HG02678 (cell line): ENCODE data around the gene PIRT.

Experiments
- ATAC-seq: cut with Tn5 transposase; IDR thresholded peaks from one replicate; pipeline ENCODE4 v1.9.1; 2021; ENCODE audit warnings: mild to moderate bottlenecking, moderate library complexity; ENCODE audit not compliant: unreplicated experiment

The PIRT gene

GRCh38 chr17:10821770-10822169 is 16.1 kb downstream of the PIRT start:
- no peak for ATAC-seq

- no peak for ATAC-seq
These were observed 16.8 kb downstream of the PIRT start for GRCh38 chr17:10821054-10821453.

GRCh38 chr17:10815319-10815718 is 22.6 kb downstream of the PIRT start:
- no peak for ATAC-seq

GRCh38 chr17:10814075-10814474 is 23.8 kb downstream of the PIRT start:
- no peak for ATAC-seq

DNA sequence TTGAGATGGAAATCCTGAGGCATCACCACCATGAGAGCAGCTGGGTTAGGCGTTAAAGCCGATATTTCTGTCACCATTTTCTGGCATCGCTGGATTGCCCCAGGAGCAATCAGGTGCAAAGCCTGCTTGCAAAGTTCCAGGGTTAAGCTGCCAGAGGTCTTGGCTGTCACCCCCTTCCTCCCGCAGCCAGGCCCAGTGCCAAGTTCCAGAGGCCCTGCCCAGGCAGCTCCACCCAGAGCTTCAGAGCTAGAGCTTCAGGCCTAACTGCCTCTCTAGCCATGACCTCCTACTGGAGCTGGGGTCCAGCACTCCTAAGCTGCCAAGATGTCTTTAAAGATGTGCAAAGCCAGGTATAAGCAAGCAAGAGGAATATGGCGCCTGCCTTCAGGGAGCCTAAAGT is 25.2 kb downstream of the PIRT start:
- no peak for ATAC-seq

GRCh38 chr17:10809605-10810004 is 28.3 kb downstream of the PIRT start:
- ATAC-seq: no peak

DNA sequence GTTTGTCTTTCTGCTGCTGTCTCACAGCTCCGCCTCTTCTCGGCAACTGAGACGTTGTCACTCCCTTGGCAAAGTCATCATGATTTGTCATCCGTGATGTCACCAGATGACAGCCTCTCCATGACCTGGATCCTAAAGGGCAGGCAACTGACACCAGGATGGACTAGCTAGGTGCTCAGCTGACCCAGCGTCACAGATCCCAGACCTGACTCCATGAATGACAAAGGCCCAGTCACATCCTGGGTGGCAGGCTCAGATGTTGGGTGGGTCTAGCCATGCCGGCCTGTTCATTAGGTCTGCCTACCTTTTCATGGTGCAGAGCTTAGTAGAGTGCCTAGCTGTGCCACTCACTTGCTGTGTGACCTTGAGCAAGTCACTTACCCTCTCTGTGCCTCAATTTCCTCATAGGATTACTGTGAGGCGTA is 30.2 kb downstream of the PIRT start:
- no peak for ATAC-seq

DNA sequence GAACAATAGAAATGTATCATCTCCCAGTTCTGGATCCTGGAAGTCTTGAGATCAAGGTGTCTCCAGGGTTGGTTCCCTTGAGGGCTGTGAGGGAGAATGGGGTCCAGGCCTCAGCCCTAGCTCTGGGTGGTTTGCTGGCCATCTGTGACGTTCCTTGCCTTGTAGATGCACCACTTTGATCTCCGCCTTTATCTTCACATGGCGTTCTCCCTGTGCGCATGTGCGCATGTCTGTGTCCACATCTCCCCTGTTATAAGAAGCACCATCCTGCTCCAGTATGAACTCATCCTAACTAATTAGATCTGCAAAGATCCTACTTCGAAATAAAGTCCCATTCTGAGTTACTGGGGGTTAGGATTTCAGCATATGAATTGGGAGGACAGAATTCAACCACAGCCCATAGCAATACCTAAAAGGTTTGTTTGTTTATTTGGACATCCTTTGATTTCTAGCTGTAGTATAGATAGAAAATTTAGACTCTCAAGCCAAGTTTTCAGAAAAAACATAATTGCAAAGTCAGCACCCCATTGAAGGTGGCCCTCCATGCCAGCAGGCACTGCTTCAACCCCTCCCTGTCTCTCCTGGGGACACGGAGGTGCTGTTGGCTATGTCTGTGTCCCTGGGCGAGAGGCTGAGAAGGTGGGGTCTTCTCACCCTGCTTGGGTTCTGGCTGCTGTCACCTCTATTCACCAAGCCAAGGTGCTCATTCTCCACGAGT is 31.2 kb downstream of the PIRT start:
- no peak for ATAC-seq

- ATAC-seq: no peak
These were observed 32.0 kb downstream of the PIRT start for GRCh38 chr17:10805911-10806310.

DNA sequence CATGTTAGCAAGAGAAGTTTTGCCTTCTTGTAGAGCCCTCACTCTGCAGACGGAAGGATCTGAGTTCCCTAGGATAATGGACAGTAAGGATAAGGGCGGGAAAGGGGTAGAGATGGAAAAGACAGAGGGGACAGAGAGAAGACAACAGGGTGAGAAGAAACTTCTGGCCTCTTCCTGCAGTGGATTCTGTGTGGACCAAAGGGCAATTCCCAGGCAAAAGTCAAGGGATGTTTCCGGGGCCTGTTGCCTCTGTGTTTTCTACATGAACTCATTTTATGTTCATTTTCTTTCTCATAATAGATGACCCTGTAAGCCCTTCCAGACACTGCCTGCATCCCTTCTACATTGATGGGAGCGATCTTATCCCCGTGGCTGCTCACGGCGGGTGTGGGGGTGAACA is 33.3 kb downstream of the PIRT start:
- ATAC-seq: no peak

GRCh38 chr17:10803830-10804475 is 33.9 kb downstream of the PIRT start, which contains the start of gene TMEM238L:
Gene TMEM238L (minus strand): TSS chr17:10804099. CDS start chr17:10803963, 136 bp downstream.
- ATAC-seq: no peak

DNA sequence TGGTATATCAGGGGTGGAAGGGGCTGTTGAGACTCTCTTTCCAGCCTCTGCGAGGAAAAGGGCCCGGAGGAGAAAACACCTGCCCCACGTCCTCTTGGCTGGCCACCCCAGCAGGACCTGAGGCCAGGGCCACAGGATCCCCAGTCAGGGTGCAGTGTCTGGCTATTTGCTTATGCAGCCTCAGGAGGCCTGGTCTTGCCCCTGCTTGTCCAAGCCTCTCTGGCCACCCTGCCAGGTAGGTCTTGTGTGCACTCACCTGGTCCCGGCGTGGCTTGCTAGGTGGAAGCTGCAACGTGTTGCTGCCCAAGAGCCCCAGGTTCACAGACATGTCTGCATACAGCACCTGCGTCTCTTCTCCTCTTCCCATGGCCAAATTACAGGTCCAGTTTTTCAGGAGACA is 34.5 kb downstream of the PIRT start:
- ATAC-seq: no peak

DNA sequence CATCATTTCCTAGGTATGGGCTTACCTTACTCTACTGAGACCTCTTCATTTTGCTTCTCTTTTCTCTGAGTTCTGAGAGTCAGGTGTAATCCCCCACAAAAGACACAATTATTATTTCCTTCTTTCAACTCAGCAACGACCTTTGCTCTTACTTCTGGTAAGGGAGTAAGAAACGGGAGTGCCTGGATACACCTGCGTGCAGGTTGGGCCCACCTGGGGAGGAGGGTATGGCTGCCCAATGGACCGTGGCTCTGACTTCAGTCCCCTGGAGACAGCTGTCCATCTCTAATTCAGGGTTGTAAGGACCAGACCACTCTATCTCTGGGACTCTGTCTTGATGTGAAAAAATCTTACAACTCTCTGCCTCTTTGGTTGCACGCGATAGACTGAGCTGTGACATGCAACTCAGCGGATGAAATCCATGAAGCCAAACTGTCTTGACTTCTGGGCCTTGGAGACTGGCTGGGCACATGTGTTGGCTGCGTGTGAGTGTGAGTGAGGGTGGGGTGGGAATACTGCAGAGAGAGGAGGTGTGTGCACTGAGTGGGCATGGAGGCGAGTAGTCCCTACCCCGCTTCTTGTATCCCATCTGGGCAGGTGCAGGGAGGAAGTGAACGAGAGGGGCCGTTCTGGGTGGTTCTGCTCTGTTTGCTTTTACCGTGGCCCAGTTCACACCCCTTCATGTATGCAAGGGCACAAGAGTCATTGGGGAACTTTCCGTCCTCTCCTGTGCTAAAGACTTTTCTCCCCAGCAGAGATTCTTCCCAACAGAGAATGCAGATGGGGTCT is 35.2 kb downstream of the PIRT start:
- no peak for ATAC-seq

DNA sequence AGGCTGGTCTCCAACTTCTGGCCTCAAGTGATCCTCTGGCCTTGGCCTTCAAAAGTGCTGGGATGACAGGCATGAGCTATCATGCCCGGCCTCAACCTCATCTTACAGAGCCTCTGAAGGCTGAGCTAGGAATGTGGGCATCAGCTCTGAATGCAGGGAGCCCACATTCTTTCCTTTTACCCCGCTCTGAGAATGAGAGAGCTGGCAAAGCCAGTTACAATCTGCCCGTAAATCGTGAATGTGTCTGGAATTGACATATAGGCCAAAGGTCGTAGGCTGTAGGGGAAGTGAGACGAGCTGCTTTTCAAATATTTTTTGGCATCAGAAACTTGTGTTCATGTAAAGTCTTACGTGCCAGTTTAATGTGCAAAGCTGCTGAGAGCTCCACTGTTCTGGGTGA is 38.5 kb downstream of the PIRT start:
- no peak for ATAC-seq

DNA sequence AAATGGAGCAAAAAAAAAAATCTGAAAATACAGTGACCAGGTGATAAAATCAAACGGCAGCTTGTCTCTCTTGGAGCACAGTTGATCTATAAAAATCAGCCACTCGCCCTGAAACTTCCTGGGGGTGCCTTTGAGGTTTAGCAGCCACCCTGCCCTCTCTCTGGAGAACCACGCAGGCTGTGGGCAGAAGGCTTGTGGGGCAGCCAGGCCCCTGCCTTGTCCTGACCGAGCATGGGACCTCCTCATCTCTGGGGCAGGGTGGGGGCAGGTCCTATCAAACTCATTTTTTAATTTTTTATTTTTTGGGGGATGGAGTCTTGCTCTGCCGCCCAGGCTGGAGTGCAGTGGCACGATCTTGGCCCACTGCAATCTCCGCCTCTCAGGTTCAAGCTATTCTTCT is 39.0 kb downstream of the PIRT start:
- ATAC-seq: no peak

DNA sequence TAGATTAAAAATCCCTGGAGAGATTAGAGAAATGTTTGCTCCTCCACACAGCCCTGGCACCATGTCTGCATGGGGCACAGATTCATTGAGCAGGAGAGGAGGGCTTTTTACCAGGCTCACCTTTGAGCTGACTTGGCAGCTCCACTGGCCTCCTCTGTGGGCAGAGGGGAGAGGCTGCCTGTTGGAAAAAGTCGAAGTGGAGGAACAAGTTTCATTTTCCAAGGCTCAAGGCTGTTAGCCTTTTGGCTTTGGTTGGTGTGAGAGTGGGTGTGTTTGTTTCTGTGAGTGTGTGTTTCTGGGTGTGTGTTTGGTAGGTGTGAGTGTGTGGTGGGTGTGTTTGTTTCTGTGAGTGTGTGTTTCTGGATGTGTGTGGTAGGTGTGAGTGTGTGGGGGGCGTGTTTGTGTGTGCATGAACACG is 39.5 kb downstream of the PIRT start:
- ATAC-seq: no peak

DNA sequence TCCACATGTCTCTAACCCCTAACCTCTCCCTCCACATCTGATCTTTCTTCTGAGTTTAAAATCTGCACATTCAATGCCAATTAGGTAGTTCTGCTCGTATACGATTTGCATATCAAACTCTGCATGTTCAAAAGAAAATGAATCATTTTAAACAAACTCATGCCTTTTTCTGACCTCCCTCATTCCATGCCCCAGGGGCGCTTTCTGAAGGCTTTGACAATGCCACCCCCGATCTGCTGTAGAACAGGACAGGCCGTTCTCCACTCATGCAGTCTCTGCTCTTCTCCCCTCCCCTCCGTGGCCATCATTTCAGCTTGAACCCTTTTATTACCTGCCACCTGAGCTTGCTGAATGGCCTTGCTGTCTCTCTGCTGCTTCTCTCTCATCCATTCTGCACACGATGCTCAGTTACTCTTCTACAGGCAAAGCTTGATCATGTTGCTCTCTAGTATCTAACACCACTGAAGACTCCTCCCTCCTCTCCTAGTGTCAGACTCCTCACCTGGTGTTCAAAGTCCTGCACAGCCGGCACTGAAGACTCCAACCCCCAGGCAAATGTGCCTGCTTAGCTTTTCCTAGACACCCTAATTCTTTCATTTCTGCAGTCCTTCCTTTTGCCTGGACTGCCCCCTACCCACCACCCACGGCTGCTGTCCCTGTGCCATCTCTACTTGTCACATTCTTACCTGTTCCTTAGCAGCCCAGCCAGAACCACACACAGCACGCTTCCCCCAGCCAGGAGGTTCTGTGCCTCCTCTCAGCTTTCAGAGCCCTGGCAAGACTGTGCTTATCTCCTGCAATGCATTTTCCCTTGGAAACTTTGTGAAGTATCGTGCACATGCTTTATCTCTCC is 40.2 kb downstream of the PIRT start:
- ATAC-seq: no peak

DNA sequence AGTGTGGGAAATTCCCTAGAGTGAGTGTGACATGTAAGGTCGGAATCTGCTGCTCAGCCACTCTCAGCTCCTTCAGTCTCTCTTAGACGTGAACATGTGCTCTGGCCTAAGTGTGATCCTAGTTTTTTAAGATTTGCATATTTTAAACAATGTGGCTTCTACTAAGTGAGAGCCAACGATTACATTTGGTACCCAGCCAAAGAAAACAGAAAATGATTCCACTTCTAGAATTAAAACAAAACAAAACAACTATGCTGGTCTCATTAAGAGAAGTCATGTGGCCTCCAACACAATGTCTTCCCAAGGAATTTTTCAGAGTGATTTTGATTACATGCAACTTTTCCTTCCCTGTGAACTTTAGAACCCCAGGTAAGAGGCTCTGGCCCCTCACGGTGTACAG is 44.1 kb downstream of the PIRT start:
- no peak for ATAC-seq

DNA sequence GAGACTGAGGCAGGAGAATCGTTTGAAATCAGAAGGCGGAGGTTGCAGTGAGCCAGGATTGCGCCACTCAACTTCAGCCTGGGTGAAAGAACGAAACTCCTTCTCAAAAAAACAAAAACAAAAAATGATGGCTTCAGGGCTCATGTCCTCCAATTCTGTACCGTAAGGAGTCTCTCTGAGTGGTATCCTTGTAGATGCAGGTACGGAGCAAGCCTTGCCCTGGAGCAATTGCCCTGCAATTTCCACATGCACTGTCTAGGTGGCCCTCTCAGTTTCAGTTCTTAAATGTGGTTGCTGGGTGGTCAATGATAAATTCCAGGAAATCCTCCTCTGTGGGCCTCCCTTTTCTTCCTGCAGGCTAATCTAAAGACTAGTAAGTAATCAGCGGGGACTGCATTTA is 44.6 kb downstream of the PIRT start:
- no peak for ATAC-seq

DNA sequence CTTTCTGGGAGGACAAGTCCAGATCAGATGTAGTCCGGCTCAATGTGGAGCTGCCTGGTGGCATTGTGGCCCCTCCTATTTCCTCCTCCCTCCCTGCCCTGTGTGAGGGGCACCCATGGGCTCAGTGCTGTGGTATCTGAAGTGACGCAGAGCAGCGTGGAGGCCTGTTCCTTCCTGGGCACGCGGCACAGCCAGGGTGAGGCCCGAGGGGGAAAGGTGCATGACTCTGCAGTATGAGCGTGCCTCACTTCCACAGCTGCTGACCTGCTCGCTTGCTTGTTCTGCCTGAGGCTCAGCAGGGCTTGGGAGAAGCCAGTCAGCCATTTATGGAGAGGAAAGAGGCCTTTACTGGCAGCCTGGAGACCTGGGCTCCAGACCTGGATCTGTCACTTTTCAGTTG is 45.7 kb downstream of the PIRT start:
- no peak for ATAC-seq
